Activated CD4-positive, alpha-beta memory T cell treated with anti-CD3 and anti-CD28 coated beads, Interleukin-2, amount 10 ng/mL, durations not matched to agents 7 days and 5 days (primary cell): Measurements from ENCODE around the gene INPP5A. TPM values are rescaled to one million over a fixed set of nuclear protein-coding genes. Genes with fewer than 3 reads are reported as not detected.

ENCODE experiments used
- CTCF ChIA-PET: fragments of 350-600 bp; sonication (Branson Sonifier 250); formaldehyde crosslinking; loops from one replicate; lab custom pipeline; 2021; ENCODE audit warnings: antibody characterized with exemption, inconsistent platforms; lab: Charles Lee
- POLR2A ChIA-PET: fragments of 350-600 bp; sonication (Branson Sonifier 250); formaldehyde crosslinking; loops from one replicate; lab custom pipeline; 2021; ENCODE audit warnings: antibody characterized with exemption; lab: Charles Lee
- DNase-seq: peaks from one replicate; pipeline ENCODE4 v3.0.0-alpha.2; 2020
- H3K27ac Mint-ChIP-seq: one replicate; pipeline ENCODE4 v1.8.0; 2021; ENCODE audit warnings: mild to moderate bottlenecking, mixed read lengths
- H3K27me3 Mint-ChIP-seq: one replicate; pipeline ENCODE4 v1.8.0; 2021; ENCODE audit warnings: mixed read lengths
- H3K36me3 Mint-ChIP-seq: one replicate; pipeline ENCODE4 v1.8.0; 2021; ENCODE audit warnings: low read depth, mixed read lengths
- H3K4me1 Mint-ChIP-seq: one replicate; pipeline ENCODE4 v1.8.0; 2021; ENCODE audit warnings: mixed read lengths
- H3K4me3 Mint-ChIP-seq: one replicate; pipeline ENCODE4 v1.8.0; 2021; ENCODE audit warnings: mild to moderate bottlenecking, mixed read lengths
- H3K9me3 Mint-ChIP-seq: one replicate; pipeline ENCODE4 v1.8.0; 2021; ENCODE audit warnings: mixed read lengths
- total RNA-seq, 2 experiments: library from RNA; stranded (reverse); gene quantifications; one replicate each; pipeline ENCODE4 v1.2.3, GENCODE V29; 2021

Gene INPP5A
- total RNA-seq, 2 experiments from 2014 or later, result 9.3 to 9.5 TPM

DNA sequence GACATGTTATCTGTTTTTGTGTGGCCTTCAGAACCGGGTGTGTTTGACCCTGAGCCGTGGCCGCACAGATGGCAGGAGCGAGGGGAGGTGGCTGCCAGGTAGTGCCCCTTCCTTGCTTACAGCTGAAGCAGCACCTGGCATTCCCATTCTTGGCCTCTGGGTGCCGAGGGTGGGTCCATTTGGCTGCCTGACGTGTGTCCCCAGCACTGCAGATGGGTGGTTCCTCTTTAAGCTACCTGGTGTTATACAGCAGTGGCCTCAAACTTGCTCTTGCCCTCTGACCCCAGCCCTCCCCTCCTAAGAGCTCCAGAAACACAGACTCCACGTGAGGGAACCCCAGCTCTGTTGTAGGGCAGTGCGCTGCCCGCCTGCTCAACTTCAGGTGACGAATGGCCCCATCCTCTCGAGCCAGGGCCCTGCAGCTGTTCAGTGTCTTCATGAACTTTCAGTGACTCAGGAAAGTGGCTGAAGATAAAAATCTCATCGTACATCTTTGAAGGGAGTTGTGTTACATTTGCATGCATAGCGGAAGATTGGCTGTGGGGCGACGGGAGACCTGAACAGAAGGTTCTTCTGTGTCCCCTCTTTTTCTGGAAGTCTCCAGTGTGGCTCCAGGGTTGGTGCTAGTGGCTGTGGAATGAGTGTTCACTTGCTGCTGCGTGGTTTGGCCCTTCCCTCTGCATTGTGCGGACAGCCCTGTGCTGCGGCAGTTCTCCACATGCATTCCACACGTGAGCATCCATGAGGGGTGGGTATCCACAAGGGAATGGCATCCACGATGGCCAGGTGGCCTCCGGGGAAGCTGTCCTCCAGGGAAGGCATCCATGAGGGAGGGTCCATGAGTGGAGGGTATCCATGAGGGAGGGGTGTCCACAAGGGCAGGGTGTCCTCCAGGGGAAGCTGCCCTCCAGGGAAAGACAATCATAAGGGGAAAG, 91.6 kb downstream of the INPP5A start:
- no peak for DNase-seq
- Mint-ChIP-seq H3K9me3 (no peaks in the 10 kb centered on the region), H3K4me1 (peaks cover 3% of the 10 kb centered on the region), H3K36me3 (no peaks in the 10 kb centered on the region), H3K27me3 (no peaks in the 10 kb centered on the region), H3K4me3 (no peak overlapping the region), H3K27ac (no peak overlapping the region)
- POLR2A ChIA-PET, result no interaction called here
- CTCF ChIA-PET, result no interaction called here

DNA sequence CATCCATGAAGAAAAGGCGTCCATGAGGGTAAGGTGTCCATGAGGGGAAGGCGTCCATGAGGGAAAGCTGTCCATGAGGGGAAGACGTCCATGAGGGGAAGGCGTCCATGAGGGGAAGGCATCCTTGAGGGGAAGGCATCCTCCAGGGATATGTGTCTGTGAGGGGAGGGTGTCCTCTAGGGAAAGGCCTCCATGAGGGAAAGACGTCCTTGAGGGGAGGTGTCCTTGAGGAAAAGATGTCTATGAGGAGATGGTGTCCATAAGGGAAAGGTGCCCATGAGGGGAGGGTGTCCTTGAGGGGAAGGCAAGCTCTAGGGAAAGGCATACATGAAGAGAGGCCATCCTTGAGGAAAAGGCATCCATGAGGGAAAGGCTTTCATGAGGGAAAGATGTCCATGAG, 92.6 kb downstream of the INPP5A start:
- POLR2A ChIA-PET, result no interaction called here
- Mint-ChIP-seq H3K4me3 (no peak overlapping the region), H3K27ac (no peak overlapping the region), H3K36me3 (no peaks in the 10 kb centered on the region), H3K9me3 (no peaks in the 10 kb centered on the region), H3K4me1 (peaks cover 7% of the 10 kb centered on the region), H3K27me3 (no peaks in the 10 kb centered on the region)
- DNase-seq, result no peak
- CTCF ChIA-PET, result no interaction called here

DNA sequence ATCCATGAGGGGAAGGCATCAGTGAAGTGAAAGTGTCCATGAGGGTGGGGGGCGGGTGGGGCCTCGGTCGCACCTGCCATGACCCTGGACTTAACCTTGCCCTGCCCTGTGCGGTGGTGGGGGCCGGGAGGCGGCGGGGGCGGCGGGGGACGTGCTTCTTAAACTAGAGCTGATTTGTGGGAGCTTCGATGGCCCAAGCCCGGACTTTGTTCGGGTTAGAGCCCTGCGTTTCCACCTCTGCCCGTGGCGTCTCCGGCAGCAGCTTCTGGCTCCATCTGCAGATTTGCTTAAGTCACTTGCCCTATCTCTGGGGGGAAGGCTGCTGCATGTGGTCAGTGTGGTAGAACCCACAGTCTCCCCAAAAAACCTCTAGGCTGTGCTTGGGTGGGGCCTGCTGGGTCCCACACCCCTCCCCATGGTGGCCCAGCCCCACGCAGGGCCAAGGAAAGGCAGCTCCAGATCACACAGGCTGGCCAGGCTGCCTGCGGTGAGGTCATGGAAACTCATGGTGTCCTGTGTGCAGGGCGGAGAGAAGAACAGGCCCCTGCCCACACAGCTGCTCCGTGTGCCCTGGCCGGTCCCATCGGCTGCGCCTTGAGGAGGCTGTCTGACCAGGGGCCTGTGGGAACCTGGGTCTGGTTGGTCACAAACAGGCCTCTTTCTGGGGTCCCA, 93.2 kb downstream of the INPP5A start:
- POLR2A ChIA-PET, result no interaction called here
- CTCF ChIA-PET, result no interaction called here
- Mint-ChIP-seq H3K4me3 (no peak overlapping the region), H3K9me3 (no peaks in the 10 kb centered on the region), H3K27ac (no peak overlapping the region), H3K36me3 (no peaks in the 10 kb centered on the region), H3K27me3 (no peaks in the 10 kb centered on the region), H3K4me1 (peaks cover 7% of the 10 kb centered on the region)
- DNase-seq, result no peak

DNA sequence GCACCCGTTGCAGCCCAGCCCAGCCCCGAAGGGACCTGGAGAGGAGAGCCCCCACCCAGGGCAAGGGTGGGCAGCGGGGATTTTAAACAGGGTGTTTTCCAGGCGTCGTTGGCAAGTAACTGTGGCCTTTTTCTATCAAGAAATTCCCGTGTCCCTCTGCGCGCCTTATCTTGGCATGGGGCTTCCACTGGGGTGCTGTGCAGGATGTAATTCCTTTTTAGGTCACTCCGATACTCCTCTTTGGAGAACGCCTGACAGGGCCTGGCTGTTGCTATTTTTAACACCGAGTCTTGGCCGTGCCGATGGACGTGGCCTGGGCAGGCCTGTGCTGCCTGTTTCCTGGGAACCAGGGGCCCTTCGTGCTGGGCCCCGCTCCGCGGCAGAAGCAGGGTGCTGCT, 93.8 kb downstream of the INPP5A start:
- Mint-ChIP-seq H3K4me3 (no peak overlapping the region), H3K27me3 (no peaks in the 10 kb centered on the region), H3K4me1 (peaks cover 7% of the 10 kb centered on the region), H3K27ac (no peak overlapping the region), H3K36me3 (no peaks in the 10 kb centered on the region), H3K9me3 (no peaks in the 10 kb centered on the region)
- no peak for DNase-seq
- POLR2A ChIA-PET, result no interaction called here
- CTCF ChIA-PET, result no interaction called here

DNA sequence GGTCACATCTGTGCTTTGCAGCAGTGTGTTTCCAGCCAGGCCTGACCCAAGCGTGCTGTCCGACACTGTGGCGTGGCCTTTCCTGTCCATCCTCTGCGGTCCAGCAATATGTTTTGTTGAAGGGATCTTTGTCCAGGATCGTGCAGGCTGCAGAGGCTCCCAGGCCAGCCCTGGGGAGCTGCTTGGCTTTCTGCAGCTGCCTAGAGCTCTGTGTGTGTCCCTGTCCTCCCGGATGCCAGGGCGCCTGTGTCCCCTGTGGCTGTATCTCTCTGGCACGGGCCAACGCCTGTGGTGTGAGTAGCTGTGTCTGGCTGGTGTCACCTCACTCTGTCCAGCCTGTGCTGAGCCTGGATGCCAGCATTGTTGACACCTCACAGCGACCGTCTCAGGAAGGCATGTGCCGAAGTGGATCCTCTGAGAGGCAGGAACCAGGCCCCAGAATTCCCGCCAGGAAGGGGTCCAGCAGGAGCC, 94.5 kb downstream of the INPP5A start:
- POLR2A ChIA-PET, result no interaction called here
- CTCF ChIA-PET, result no interaction called here
- Mint-ChIP-seq H3K4me3 (no peak overlapping the region), H3K36me3 (no peaks in the 10 kb centered on the region), H3K9me3 (no peaks in the 10 kb centered on the region), H3K27me3 (peaks cover 2% of the 10 kb centered on the region), H3K27ac (no peak overlapping the region), H3K4me1 (peaks cover 7% of the 10 kb centered on the region)
- DNase-seq, result no peak

DNA sequence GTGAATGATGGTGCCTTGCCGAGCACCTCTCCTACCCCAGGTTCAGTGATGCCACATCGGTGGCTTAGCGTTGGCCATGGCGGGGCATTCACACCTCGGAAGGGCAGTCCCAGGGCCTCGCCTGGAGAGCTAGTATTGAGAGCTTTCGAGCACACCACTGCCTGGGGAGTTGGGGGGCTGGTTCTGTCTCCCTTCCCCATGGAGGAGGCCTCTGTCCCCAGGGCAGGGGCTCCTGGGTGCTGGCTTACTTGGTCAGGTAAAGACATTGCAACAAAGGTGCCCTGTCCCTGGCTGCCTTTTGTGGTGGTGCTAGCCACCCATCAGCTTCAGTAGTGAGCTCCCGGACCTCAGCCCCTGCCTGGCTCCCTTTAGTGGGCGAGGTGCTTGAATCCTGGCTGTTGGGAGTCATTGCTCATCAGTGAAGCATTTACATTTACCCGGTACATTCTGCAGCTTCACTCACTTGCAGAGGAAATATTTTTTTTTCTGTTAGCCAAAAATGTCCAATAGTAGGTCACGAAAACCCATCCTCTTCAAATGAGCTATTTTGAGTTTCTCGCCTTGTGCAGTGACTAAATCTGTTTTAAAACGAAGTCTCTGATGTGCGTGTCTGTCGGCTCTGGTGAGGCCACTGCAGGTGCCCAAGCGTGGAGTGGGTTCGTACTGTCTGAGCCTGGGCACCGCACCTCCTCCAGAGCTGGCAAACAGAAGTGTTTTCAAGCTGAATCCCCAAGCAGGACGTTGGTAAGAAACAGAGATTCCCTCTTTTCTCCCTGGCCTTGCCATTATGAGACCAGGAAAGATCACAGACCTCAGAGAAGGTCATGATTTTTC, 95.5 kb downstream of the INPP5A start:
- CTCF ChIA-PET, result interaction anchor here (0.6 kb wide), 1 partner anchor 595 kb away, joined by 3 read pairs; no protein-coding TSS in a partner anchor
- no peaks in the 10 kb centered on the region for H3K36me3 Mint-ChIP-seq
- peaks cover 7% of the 10 kb centered on the region for H3K27me3 Mint-ChIP-seq
- no peak overlapping the region for H3K27ac Mint-ChIP-seq
- H3K4me1 Mint-ChIP-seq, result peaks cover 11% of the 10 kb centered on the region
- POLR2A ChIA-PET, result no interaction called here
- no peak overlapping the region for H3K4me3 Mint-ChIP-seq
- no peak for DNase-seq
- no peaks in the 10 kb centered on the region for H3K9me3 Mint-ChIP-seq

DNA sequence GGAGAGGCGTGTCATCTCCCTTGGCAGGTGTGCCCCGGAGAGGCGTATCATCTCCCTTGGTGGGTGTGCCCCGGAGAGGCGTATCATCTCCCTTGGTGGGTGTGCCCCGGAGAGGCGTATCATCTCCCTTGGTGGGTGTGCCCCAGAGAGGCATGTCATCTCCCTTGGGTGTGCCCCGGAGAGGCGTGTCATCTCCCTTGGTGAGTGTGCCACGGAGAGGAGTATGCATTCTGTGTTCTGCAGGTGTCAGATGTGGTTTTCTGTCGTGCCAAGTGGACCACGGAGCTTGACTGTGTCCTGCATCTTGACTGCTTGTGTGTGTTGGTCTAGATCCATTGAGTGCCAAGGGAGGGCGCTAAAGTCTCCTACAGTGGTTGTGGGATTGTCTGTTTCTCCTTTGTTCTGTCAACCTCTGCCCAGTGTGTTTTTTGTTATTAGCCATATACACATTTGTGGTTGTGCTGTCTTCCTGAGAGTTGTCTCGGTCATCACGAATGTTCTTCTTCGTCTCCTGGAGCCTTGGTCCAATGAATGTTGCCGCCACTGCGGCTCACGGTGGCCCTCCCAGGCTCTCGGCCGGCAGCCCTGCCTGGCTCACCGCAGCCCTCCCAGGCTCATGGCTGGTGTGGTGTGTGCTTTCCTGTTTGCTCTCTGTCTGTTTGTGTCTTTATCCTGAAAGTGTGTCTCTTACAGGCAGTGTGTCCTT, 96.8 kb downstream of the INPP5A start:
- Mint-ChIP-seq H3K9me3 (no peaks in the 10 kb centered on the region), H3K4me3 (no peak overlapping the region), H3K36me3 (no peaks in the 10 kb centered on the region), H3K27me3 (peaks cover 10% of the 10 kb centered on the region), H3K27ac (no peak overlapping the region), H3K4me1 (peaks cover 11% of the 10 kb centered on the region)
- ChIA-PET POLR2A (no interaction called here), CTCF (no interaction called here)
- no peak for DNase-seq

DNA sequence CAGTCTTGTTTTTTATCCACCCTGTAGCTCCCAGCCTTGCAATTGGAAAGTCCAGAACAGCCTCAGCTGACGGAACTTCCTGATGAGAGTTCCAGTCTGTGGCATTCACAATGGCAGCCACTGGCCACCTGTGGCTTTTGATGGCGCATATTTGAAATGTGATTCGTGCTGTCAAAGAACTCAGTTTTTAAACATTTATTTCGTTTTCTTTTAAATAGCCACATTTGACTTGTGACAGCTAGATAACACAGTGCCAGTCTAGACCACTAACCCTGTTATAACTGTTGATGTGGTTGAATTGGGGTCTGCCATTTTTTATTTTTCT, 97.3 kb downstream of the INPP5A start:
- Mint-ChIP-seq H3K4me1 (peaks cover 11% of the 10 kb centered on the region), H3K27ac (no peak overlapping the region), H3K27me3 (peaks cover 13% of the 10 kb centered on the region), H3K9me3 (no peaks in the 10 kb centered on the region), H3K36me3 (no peaks in the 10 kb centered on the region), H3K4me3 (no peak overlapping the region)
- CTCF ChIA-PET, result no interaction called here
- POLR2A ChIA-PET, result no interaction called here
- no peak for DNase-seq

DNA sequence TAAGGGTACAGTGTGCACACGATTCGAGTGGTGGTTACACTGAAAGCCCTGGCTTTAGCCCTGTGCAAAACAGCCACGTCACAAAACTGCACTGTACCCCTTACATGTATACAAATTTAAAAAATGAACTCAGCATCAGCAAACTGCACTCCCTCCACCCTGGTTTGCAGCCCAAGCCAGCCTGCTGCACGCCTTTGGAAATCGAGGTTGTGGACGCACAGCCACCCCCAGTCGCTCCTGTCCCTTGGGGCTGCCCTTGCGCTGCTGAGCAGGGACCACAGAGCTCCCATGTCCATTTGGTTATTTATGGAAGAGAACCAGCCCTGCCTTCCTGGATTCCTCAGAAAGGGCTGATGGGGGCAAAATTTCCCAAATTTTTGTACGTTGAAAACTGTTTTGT, 98.8 kb downstream of the INPP5A start:
- H3K27me3 Mint-ChIP-seq, result peaks cover 13% of the 10 kb centered on the region
- H3K27ac Mint-ChIP-seq, result no peak overlapping the region
- DNase-seq, result no peak
- POLR2A ChIA-PET, result no interaction called here
- H3K4me1 Mint-ChIP-seq, result peaks cover 9% of the 10 kb centered on the region
- no peak overlapping the region for H3K4me3 Mint-ChIP-seq
- CTCF ChIA-PET, result interaction anchor here (2.3 kb wide), 1 partner anchor 177 kb away, joined by 7 read pairs; no protein-coding TSS in a partner anchor
- no peaks in the 10 kb centered on the region for H3K9me3 Mint-ChIP-seq
- H3K36me3 Mint-ChIP-seq, result no peaks in the 10 kb centered on the region

DNA sequence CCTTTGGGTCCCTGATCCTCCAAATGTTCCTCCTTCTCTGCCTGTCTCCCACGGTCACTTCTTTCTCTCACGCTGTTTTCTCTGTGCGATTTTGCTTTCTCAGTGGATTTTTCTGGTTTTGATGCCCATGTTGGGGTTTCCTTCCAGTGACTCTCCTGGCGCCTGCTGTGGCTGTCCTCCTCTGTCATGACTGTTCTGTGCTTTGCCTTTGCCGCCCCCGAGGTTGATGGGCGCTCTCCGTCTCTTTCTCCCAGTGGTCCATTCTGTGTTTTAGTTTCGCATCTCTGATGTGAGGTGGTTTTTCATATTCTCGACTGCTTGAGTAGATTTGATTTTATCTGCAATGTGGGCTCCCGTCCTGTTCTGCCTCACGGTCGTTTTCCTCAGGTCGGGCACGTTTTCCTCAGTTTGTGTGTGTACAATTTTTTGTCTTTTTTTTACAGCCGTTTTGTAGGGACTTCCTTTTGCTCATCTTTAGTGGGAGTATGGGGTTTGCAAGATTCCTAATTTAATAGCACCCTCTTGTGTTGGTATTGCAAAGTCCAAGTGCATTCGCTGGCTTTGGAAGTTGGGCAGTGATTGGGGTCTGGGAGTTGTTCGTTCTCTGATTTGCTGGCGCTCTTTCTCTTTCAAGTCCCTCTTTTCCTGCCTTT, 100.0 kb downstream of the INPP5A start:
- ChIA-PET POLR2A (no interaction called here), CTCF (interaction anchor here (2.3 kb wide), 1 partner anchor 178 kb away, joined by 7 read pairs; no protein-coding TSS in a partner anchor)
- no peak overlapping the region for H3K4me3 Mint-ChIP-seq
- H3K27ac Mint-ChIP-seq, result no peak overlapping the region
- peaks cover 9% of the 10 kb centered on the region for H3K4me1 Mint-ChIP-seq
- H3K27me3 Mint-ChIP-seq, result peaks cover 13% of the 10 kb centered on the region
- H3K36me3 Mint-ChIP-seq, result no peaks in the 10 kb centered on the region
- no peak for DNase-seq
- H3K9me3 Mint-ChIP-seq, result no peaks in the 10 kb centered on the region

DNA sequence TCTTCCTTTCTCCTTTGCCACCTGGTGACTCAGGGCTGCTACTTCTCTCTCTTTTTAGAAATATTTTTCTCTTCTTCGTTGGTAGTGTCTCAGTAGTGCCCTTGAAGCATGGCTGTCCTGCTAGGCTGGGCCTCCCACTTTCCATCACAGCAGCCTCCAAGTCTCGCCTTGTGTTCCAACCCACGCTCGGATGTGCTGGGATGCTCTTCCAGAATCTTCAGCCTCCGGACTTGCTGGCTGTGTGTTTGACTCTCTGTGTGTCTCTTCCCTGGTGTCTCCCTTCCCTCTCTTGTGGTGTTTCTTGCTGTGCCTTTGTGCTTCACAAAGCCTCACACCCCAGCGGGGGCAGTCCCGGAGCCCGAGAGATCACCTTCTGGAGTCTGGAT, 100.5 kb downstream of the INPP5A start:
- H3K9me3 Mint-ChIP-seq, result no peaks in the 10 kb centered on the region
- CTCF ChIA-PET, result no interaction called here
- no peak for DNase-seq
- POLR2A ChIA-PET, result no interaction called here
- H3K27me3 Mint-ChIP-seq, result peaks cover 13% of the 10 kb centered on the region
- no peak overlapping the region for H3K27ac Mint-ChIP-seq
- peaks cover 9% of the 10 kb centered on the region for H3K4me1 Mint-ChIP-seq
- no peak overlapping the region for H3K4me3 Mint-ChIP-seq
- H3K36me3 Mint-ChIP-seq, result no peaks in the 10 kb centered on the region

DNA sequence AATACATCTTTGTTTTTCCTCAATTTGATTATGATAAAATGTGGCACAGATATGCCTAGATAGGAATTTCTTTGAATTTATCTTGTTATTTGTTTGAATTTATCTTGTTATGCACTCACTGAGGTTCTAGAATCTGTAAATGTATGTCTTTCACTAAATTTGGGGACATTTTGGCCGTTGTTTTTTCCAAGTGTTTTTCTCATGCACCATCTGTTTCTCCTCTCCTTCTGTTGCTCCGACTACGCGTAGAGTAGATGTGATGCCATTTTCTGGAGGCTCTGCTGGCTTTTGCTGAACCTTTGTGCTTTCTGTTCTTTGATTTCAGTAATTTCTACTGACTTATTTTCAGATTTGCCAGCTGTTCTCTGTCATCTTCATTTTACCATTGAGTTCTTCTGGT, 101.9 kb downstream of the INPP5A start:
- Mint-ChIP-seq H3K36me3 (no peaks in the 10 kb centered on the region), H3K4me1 (peaks cover 6% of the 10 kb centered on the region), H3K9me3 (no peaks in the 10 kb centered on the region), H3K27ac (no peak overlapping the region), H3K27me3 (peaks cover 13% of the 10 kb centered on the region), H3K4me3 (no peak overlapping the region)
- POLR2A ChIA-PET, result no interaction called here
- CTCF ChIA-PET, result no interaction called here
- DNase-seq, result no peak
